Urothelium cell line (cell line): ENCODE data around the gene MEG3.
A peak's percentile ranks its signal among the peaks of the same experiment; 100 is the strongest.

ENCODE experiments used
- DNase-seq: peaks from one replicate; pipeline ENCODE4 v3.0.0; 2011; ENCODE audit warnings: low spot score, mixed read lengths
- FAIRE-seq: peaks from 2 replicates; lab custom pipeline; 2011; peaks lifted over from hg19 to GRCh38; lab: Jason Lieb, UNC

MEG3 gene

GRCh38 chr14:100828031-100828769 lies 2.3 kb downstream of the MEG3 start:
- no peak for FAIRE-seq
- DNase-seq: no peak

- DNase-seq (no peak), FAIRE-seq (no peak)
These were observed 4.8 kb downstream of the MEG3 start for GRCh38 chr14:100830681-100831080.

GRCh38 chr14:100832311-100832960 lies 6.5 kb downstream of the MEG3 start:
- FAIRE-seq (no peak), DNase-seq (no peak)

GRCh38 chr14:100834082-100834793 lies 8.3 kb downstream of the MEG3 start:
- FAIRE-seq (no peak), DNase-seq (no peak)

- FAIRE-seq: no peak
- no peak for DNase-seq
These were observed 9.1 kb downstream of the MEG3 start for GRCh38 chr14:100834794-100835547.

- no peak for DNase-seq
- no peak for FAIRE-seq
These were observed 9.8 kb downstream of the MEG3 start for GRCh38 chr14:100835548-100836310.

- no peak for DNase-seq
- FAIRE-seq: no peak
These were observed 10.4 kb downstream of the MEG3 start for GRCh38 chr14:100836311-100836805.

GRCh38 chr14:100836941-100837804 lies 11.3 kb downstream of the MEG3 start:
- FAIRE-seq (no peak), DNase-seq (no peak)

- DNase-seq (no peak), FAIRE-seq (no peak)
These were observed 12.0 kb downstream of the MEG3 start for GRCh38 chr14:100837805-100838350.

- no peak for FAIRE-seq
- DNase-seq: no peak
These were observed 12.8 kb downstream of the MEG3 start for GRCh38 chr14:100838493-100839314.

GRCh38 chr14:100839315-100839585 lies 13.3 kb downstream of the MEG3 start:
- FAIRE-seq (no peak), DNase-seq (no peak)

GRCh38 chr14:100839681-100840111 lies 13.8 kb downstream of the MEG3 start:
- no peak for FAIRE-seq
- DNase-seq: no peak

GRCh38 chr14:100840286-100841065 lies 14.6 kb downstream of the MEG3 start:
- FAIRE-seq (no peak), DNase-seq (no peak)

- DNase-seq (no peak), FAIRE-seq (no peak)
These were observed 15.3 kb downstream of the MEG3 start for GRCh38 chr14:100841066-100841760.

GRCh38 chr14:100841761-100842403 lies 16.0 kb downstream of the MEG3 start:
- no peak for FAIRE-seq
- no peak for DNase-seq

GRCh38 chr14:100842799-100843198 lies 16.9 kb downstream of the MEG3 start:
- DNase-seq (peak; percentile 8), FAIRE-seq (no peak)

- no peak for DNase-seq
- no peak for FAIRE-seq
These were observed 18.1 kb downstream of the MEG3 start for GRCh38 chr14:100844082-100844408.
